ENCODE measurements around the gene NR6A1.

NR6A1 gene

DNA sequence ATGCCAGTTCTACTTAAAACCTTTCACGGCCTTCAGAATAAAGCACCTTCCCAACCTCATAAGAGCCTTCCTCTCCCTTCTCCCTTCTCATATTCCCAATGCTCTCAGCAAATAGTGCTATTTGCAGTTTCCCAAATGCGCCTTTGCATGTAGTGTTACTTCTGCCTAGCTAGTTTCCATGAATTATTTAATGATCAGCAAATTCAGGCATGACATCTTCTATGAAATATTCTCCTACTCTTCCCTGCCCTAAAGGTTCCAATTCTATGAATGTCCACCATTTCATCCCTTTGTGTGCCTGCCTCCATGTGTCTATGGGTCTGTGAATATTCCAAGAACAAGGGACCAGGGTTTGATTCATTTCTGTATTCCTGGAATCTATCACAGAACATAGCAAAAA is 165.1 kb downstream of the NR6A1 start:
- no peak for DNase-seq

DNA sequence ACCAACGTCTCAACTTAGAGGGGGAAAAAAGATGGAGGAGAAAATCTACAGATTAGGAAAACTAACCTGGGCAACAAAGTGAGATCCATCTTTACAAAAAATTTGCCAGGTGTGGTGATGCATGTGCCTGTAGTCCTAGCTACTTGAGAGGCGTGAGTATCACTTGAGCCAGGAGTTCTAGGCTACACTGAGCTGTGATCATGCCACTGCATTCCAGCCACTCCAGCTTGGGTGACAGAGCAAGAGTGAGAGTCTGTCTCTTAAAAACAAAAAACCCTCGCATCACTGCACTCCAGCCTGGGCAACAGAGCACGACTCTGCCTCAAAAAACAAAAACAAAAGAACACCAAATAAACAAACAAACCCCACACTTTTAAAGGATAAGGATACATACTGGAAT is 165.9 kb downstream of the NR6A1 start:
- no peak for DNase-seq

DNA sequence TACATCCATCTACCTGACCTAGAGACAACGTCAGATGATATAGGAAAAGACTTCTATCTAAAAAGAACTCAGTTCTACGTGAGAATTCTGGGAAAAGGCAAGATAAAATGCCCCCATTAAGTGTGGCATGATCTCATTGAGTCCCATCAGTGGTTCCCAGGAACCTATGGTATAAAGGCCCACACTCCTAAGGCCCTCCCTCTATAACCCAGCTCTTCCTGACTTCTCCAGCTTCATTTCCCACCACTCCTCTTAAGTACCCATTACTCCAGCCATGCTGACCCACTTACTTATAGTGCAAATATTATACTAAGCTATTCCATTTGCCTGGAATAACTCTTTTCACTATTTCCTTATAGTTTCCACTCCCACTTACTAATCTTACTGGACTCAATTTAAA is 168.5 kb downstream of the NR6A1 start:
- no peak for DNase-seq

DNA sequence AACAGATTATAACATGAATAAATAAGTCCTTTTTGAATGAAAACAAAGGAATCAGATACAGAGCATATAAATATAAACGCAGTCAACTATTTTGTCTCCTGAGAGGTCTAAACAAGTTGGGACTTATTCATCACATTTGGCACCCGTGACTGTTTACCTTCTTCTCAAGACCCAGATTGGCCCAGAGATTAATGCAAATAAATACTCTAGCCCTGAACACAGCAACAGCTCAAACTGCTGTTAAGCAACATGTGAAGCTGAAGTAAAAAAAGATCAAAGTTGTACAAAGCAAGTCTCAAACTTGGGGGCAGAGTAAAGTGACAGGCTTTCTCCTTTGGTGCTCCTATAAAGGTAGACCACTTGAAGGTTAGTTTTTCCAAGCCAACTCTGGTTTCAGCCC is 168.9 kb downstream of the NR6A1 start:
- DNase-seq = no peak

DNA sequence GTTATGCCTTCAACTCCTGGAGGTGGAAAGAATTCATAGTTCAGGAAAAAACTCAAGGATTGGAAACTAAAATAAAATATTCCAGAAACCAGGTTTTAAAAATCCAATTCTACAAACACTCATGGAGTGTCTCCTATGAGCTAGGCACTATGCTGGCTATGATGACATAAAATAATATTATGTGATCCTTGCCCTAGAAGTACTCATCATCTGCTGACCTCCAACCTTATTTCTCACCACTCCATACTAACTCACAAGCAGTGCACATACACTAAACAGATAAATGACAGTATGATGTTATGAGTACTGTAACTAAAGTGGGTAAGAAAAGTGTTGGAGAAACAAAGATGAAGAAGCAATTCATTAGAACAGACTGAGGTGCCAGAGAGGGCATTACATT is 170.7 kb downstream of the NR6A1 start:
- no peak for DNase-seq

DNA sequence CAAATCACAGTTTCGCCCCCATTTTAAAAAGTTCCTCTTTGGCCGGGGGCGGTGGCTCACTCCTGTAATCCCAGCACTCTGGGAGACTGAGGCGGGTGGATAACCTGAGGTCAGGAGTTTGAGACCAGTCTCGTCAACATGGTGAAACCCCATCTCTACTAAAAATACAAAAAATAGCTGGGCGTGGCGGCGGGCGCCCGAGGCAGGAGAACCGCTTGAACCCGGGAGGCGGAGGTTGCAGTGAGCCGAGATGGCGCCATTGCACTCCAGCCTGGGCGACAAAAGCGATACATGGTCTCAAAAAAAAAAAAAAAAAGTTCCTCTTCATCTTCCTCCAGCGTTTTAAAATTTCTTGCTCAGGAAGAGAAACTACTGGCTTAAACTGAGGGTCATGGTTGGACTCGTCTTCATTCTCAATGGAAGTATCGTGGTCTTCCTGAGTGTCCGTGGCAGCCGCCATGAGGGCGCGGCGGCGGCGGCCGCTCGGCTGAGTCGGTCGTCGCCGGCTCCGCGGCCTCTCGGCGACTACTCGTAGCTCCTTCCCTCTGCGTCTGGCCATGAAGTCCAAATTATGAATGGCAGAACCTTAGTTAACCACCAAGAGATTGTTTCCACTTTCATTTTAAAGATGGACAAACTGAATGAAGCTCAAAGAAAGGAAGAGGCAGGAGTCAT is 171.9 kb downstream of the NR6A1 start:
- DNase-seq = no peak

DNA sequence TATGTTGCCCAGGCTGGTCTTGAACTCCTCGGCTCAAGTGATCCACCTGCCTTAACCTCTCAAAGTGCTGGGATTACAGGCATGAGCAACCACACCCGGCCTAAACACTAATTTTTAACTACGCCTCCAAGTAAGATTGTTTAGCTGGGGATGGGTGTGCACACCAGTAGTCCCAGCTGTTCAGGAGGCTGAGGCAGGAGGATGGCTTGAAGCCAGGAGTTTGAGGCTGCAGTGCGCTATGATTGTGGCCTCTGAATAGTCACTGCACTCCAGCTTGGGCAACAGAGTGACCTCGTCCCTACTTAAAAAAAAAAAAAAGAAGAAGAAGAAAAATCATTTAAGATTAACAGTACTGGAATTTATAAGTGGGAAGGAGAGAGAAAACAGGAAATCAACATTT is 173.1 kb downstream of the NR6A1 start:
- no peak for DNase-seq

DNA sequence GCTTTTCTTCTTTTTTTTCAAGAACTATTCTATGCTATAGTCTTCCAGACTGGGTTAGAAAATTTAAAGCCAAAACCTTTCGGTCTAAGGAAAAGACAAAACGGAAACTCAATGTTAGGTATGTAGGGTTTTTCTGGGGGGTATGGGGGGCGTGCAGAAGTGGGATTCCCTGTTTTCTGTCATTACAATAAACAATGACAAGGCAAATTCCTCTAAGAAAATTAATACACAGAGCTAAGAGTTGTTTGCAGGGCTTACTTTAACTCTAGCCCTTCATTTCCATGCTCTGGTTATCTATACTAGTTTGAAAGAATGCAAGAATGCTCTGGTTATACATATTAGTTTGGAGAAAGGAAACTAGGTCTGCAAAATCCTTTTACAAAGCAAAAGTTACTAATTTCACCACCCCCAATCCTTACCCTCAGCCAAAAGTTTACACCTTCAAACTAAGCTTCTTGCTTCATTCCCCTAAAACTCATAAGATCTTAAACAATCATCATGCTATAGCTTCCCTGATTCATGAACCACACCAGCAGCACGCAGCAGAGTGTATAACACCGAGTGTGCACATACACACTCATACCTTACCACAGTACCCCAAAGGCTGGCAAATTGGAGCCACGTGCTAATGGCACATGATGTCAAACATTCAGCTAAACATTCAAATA is 174.8 kb downstream of the NR6A1 start:
- DNase-seq = no peak

DNA sequence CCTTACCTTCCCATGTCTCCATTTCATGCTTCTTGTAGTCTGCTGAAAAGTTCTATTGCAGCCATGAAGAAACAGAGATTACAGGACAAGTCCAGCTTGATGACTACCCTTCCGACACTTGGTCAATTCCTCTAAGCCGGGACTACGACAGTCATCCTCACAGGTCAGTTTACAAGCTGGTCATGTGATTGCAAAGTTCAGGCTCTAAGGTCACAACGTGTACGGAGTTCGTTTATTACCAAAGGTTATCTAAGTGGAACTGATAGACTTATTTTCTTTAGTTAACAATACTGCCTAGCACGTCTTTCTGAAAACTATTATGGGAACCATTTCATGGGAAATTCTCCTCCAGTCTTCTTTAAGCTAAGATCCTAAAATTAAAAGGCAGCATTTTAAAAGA is 175.4 kb downstream of the NR6A1 start:
- DNase-seq = no peak

DNA sequence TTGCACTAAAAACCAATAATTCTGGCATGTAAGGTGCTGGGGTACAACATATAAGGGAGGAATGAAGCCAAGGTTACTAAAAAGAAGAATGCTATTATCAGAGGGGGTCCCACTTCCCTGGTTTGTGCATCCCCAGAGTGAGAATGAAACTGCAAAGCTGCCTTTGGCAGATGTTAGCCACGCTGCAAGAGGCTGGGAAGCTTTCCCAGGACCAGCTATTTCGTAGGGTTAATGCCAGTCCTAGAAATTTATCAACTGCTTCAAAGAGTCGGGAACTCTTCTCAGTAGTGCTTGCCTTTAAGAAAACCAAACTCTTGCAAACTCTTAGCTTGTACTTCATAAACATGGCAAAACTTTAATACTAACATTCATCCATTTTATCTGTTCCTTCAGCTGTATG is 176.4 kb downstream of the NR6A1 start:
- DNase-seq = no peak

DNA sequence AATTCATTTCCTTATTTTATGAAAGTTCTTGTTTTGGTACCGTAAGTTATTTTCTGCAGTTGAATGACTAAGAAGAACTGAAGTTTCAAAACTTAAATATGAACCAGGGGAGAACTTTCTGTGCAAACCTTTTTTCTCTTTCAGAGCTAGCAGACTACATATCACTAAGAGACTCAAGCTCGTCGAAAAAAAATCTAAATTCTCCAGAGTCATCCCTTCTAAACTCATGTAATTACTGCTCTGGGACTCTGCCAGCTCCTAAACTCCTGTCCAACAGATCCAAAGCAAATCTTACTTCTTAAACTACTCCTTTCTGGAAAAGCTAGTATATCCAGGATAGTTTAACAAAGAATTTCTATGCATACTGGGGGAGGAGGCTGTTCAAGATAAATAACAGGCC is 176.9 kb downstream of the NR6A1 start:
- DNase-seq = no peak

DNA sequence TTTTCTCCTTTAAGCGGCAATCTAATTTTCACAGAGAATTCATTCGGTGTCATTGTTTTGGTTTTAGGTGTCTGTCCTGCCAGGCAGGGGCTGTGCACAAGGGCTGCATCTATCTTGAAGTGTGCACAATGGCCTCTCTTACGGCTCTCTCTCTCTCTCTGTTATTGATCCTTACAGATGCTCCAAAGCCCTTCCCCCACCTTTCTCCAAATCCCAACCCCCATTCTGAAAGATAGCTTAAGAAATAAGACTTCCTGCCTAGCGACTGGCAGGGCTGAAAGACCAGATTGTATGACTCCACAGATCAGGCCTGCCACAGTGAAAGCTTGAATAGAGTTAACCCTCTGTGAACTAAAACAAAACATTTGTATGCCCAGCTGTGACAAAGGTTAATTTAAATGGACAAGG is 177.5 kb downstream of the NR6A1 start:
- no peak for DNase-seq

DNA sequence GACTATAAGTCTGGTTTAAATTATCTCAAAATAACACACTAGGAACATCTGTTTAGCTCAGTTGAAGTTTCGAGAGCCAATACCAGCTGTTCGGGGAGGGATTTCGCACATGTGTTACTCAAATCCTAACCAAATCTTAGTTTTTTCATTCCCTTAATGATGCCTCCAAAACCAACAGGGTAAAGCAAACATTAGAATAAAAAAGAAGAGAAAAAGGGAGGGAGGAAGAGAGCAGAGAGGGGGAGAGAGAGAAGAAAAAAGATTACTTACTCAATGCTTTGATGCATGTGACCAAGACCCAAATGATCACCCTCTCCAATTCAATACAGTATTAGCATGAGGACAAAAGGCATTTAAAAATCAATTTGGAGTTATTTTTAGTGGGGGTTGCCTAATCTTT is 177.9 kb downstream of the NR6A1 start:
- no peak for DNase-seq

DNA sequence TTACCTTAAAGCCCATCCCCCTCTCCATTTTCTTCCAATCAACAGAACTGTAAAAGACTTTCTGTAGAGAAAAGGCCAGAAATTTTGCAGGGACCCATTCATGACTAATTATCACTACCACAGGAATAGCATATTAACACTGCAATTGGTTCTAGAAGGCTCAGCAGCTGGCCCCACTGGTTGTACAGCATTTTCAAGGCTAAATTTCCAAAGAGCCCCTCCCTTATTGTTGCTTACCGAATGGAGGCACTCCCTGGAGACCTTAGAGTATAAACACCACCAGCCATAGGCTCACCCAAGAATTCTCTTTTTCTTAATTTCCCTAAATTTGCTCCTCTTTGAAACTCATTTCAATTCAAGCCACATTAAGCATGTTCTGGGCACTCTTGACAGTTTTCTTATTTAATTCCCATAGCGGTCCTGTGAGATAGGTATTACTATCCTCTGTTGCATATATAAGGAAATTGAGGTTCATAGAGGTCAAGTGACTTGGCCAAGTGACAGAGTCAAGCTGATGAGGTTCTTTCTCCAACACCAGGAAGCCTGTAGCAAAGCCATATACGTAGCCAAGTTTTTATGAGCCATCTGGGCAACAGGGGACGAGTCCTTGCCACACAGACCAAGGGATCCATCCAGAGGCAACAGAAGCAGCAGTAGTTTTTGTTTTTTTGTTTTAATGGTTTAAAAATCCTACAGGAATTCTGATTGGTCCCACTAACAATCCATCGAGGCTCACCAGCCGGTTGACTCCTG is 180.0 kb downstream of the NR6A1 start:
- DNase-seq = no peak

DNA sequence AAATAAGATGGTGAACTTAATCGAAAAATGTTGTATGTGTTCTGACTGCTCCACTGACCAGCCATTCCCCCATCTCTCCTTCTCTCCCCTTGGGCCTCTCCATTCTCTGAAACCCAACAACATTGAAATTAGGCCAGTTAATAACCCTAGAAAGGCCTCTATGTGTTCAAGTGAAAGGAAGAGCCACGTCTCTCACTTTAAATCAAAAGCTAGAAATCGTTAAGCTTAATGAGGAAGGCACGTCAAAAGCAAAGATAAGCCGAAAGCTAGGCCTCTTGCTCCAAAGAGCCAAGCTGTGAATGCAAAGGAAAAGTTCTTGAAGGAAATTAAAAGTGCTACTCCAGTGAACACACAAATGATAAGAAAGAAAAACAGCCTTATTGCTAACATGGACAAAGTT is 186.5 kb downstream of the NR6A1 start:
- DNase-seq = no peak

DNA sequence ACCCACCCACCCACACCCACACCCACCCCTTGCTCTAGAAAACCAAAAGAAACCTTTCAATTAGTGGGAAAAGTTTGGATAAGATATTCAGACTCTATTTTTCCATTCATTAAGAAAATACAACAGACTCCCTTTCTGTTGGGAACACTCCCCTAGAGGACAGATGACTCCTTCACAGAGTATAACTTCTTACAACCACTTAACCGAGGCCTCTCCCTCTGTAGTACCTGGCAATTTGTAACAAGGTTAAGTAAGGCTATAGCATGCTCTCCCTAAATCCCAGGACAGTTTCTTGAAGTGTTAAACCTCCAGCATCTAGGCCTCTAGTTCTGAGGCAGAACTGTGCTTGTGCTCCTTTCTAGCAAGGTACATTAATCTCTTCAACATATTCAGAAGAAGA is 188.0 kb downstream of the NR6A1 start:
- no peak for DNase-seq

DNA sequence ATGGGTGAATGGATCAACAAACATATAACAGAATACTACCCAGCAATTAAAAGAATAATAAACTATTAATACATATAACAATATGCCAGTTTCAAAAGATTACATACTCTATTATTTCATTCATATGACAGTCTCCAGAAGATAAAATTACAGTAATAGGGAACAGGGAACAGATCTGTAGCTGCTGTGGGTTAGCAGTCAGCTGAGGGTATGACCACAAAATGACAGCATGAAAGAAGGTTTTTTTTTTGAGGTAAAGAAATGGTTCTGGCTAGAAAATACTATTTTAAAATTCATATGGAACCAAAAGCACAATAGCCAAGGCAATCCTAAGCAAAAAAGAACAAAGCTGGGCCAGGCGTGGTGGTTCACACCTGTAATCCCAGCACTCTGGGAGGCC is 190.9 kb downstream of the NR6A1 start:
- DNase-seq = no peak

DNA sequence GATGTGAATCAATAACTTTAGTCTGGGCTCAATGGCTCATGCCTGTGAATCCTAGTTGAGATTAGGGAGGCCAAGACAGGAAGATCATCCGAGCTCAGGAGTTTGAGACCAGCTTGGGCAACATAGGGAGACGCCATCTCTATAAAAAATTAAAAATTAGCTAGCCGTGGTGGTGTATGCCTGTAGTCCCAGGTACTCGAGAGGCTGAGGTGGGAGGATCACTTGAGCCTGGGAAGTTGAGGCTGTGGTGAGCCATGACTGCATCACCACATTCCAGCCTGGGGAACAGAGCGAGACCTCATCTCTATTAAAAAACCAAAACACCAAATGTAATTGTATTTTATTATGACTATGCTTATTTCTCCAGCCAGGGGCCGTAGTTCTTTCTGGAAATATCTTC is 194.4 kb downstream of the NR6A1 start:
- no peak for DNase-seq

DNA sequence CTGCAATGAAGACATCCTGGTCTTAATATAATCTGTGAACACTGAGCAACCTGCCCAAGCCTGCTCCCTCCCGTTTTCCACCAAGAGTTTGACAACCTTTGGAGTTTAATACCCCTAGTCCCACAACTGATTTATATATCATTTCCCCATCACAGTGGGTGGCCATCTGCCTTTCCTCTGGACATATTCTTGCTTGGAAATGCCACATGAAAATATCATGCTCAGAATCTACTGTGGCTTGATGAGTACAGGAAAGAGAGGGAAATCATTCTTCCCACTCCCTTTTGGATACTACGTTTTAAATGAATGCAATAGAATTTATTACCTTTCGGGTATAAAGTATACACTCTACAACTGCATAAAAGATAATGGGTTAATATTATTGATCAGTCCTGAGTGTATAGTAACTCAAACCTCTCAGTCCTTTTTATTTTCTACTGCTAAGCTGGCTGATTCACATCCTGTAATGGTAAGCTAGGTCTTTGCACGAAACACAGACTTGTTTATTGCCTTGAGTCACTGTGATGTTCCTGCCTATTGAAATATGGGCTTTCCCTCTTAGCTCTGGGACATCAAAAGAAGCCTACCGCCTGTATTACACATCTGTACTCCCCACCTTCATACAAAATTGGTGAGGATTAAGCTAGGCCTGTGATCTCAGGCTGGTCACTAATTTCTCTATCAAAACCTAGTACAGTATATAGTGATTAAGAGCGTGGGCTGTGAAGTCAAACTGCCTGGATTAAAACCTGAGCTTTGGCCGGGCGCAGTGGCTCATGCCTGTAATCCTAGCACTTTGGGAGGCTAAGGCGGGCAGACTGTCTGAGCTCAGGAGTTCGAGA is 196.4 kb downstream of the NR6A1 start:
- DNase-seq = no peak

DNA sequence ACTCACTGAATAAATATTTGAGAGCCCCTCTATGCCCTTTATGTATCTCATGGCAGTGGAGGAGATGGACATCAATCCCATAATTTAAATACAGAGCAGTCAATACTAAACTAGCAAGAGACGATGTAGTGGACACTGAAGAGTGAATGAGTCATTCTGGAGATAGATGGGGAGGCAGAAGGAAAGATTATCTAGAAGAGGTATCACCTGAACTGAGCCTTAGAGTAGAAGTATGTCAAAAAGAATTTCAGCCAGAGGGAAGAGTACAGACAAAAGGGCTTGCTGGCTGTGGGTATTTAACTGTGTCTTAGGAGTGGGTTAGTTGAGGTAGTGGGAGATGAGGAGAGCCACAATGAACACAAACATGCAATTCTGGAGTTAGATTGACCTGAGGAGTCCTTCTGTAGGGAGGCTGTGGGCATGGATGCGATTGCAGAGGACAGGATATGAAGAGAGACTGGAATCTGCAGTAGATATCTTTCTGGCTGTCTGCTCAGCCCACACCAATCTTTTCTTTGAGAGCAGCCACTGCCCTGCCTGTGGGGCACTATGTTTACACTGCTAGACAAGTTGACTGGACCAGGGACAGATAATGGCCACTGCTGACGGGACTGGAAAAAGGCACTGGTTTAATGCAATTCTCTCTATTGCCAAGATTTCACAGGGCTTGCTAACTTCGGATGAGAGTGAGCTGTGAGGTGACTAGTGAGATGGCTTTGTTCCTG is 200.0 kb downstream of the NR6A1 start:
- no peak for DNase-seq

DNA sequence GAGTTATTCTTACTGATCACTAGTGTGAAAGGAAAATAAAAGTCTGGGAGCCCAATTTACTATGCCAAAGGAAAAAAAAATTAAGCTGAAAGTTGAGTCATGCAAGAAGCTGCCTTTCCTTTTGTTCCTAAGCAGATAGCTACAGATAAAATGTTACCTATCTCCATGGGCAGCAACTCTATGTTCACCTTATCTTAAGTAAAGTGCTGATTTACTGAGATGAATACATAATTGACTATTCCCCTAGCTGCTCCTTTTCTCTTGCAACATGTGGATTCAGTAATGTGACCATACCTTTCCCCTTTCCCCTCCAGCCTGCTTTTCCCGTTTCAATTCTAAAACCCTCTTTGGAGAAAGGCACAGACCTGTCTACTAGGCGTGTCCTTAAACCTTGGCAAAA is 201.2 kb downstream of the NR6A1 start:
- DNase-seq = no peak

DNA sequence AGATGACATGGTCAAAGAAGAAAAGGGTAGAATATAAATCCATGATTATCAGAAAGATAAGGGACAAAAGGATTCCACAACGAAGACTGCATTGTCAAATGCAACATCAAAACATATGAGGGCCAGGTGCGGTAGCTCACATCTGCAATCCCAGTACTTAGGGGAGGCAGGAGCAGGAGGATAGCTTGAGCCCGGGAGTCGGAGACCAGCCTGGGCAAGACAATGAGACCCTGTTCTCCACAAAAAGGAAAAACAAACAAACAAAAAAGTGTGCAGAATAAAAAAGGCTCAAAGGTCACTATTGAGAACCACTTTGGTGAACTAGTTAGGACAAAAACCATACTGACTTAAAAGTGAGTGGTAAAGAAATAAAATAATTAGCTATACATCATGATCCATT is 203.7 kb downstream of the NR6A1 start:
- no peak for DNase-seq

DNA sequence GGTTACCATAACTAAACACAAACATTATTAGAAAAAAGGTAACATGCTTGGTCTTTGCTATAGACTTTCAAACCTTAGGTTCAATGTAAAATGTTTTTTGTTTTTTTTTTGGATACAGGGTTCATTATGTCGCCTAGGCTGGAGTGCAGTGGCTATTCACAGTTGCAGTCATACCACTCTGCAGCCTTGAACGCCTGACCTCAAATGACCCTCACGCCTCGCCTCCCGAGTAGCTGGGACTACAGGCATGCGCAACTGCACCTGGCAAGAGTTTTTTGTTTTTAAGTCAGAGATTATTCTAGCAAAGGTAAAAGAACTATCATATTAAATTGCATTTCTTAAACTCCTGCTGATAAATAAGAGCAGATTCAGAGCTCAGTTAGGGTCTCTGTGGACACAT is 208.8 kb downstream of the NR6A1 start:
- DNase-seq = no peak

Measured in cerebellar nuclear complex (tissue), 1 donor.